Measurements from ENCODE around the gene PBX1. TPM values are rescaled to one million over a fixed set of nuclear protein-coding genes. Genes with fewer than 3 reads are reported as not detected.

The PBX1 gene
- total and polyA plus RNA-seq, 10 of the 15 experiments (the other 5 are each of a cell fraction or from before 2014, with no cell fraction given): 0.05 to 0.28 (median 0.11) TPM; not detected in 5

DNA sequence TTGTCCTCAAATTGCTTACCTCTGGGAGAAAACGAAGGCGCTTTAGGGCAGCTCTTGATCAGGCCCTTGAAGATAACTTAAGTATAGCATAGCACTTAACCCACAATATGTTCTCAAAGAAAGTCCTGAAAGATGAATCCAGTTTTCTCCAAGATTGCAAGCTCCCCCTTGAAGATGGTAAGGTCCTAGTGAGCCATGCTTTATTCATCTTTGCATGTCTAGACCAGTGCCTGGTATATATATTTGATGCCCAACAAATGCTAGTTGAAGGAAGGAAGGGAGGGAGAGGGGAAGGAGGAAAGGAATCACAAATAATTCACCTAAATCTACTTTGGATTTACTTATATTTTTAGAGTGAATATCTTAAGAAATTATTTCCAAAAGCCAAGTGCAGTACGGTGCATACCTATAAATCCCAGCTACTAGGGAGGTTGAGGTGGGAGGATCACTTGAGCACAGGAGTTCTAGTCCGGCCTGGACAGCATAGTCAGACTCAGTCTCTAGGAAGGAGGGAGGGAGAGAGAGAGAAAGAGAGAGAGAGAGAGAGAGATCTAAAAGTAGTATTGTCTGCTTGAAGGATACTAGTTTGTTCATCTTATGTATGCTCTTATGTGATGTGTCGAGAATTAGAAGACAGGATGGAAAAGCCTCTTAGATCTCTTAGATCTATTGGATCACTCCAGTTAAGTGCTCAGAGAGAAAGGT, 25.0 kb downstream of the PBX1 start:
- BruUV-seq (replicated peaks): no TSS peak
- Histone ChIP-seq H3K4me2 (ENCODE audit: control insufficient read depth, insufficient read depth) (no peak overlapping the region), H2AFZ (ENCODE audit: control insufficient read depth, low read depth, low read length) (no peak overlapping the region), H4K20me1 (ENCODE audit: control insufficient read depth, insufficient read depth) (no peaks in the 10 kb centered on the region), H3K9me3 (replicated peaks; ENCODE audit: control insufficient read depth, insufficient read depth, low read length) (no peaks in the 10 kb centered on the region), H3K27ac (ENCODE audit: control insufficient read depth, insufficient read depth) (no peak overlapping the region), H3K79me2 (ENCODE audit: control insufficient read depth, insufficient read depth, low read length) (no peaks in the 10 kb centered on the region), H3K9ac (ENCODE audit: control insufficient read depth, insufficient read depth, low read length) (no peak overlapping the region), H3K4me3 (no peak overlapping the region), H3K27me3 (replicated peaks in 1 of 2; ENCODE audit: control insufficient read depth in 2 of 2, insufficient read depth in 2 of 2, low read length in 1 of 2) (no peaks in the 10 kb centered on the region), H3K4me1 (ENCODE audit: control insufficient read depth, insufficient read depth, low read length) (no peaks in the 10 kb centered on the region), H3K36me3 (ENCODE audit: control insufficient read depth in 2 of 2, insufficient read depth in 2 of 2, low read length in 1 of 2) (no peaks in the 10 kb centered on the region)
- in situ Hi-C loops (cut with MboI) (no loop called here), intact Hi-C loops (cut with micrococcal nuclease; ENCODE audit: unreplicated experiment) (no loop called here)
- 29% methylated on average over 5 of the region's 5 CpGs for WGBS (ENCODE audit: insufficient coverage, insufficient replicate concordance, low lambda C conversion rate, missing lambda C conversion rate)
- POLR2A ChIA-PET: no interaction called here
- SMC1A ChIA-PET (ENCODE audit: uncharacterized antibody, unreplicated experiment): interaction anchor here (0.6 to 0.7 kb wide), 2 partner anchors 176 to 1223 kb away, joined by 3 read pairs; no protein-coding TSS in a partner anchor
- DNase-seq (ENCODE audit: low read depth, low spot score): no peak
- CTCF ChIA-PET: no interaction called here
- FAIRE-seq: no peak
- RAD21 ChIA-PET (ENCODE audit: unreplicated experiment): no interaction called here
- no peak for ATAC-seq
- TF ChIP-seq WRNIP1 (IDR thresholded peaks at IDR 0.05; ENCODE audit: borderline replicate concordance, low read depth, low read length): no peak
- TF ChIP-seq ZNF384 (IDR thresholded peaks at IDR 0.05; ENCODE audit: borderline replicate concordance, low read depth, low read length): no peak
- TF ChIP-seq CBX3 (IDR thresholded peaks at IDR 0.05; ENCODE audit: borderline replicate concordance, low read depth): no peak
- no peak for TF ChIP-seq CBX5 (IDR thresholded peaks at IDR 0.05; ENCODE audit: low read depth)
- TF ChIP-seq, protein P1, sequence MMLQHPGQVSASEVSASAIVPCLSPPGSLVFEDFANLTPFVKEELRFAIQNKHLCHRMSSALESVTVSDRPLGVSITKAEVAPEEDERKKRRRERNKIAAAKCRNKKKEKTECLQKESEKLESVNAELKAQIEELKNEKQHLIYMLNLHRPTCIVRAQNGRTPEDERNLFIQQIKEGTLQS (IDR thresholded peaks at IDR 0.05; ENCODE audit: borderline replicate concordance, extremely low read depth, low read depth, low read length): no peak
- no peak for TF ChIP-seq MXI1 (IDR thresholded peaks at IDR 0.05; ENCODE audit: low read depth, low read length)
- no peak for TF ChIP-seq YBX1 (IDR thresholded peaks at IDR 0.05)
- TF ChIP-seq SMC3 (IDR thresholded peaks at IDR 0.05; ENCODE audit: borderline replicate concordance, low read length): no peak
- TF ChIP-seq ZNF274 (IDR thresholded peaks at IDR 0.05; ENCODE audit: insufficient read depth, insufficient read length): no peak
- TF ChIP-seq, protein P2, sequence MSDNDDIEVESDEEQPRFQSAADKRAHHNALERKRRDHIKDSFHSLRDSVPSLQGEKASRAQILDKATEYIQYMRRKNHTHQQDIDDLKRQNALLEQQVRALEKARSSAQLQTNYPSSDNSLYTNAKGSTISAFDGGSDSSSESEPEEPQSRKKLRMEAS (IDR thresholded peaks at IDR 0.05; ENCODE audit: low read depth, low read length): no peak
- TF ChIP-seq BMI1 (IDR thresholded peaks at IDR 0.05; ENCODE audit: borderline replicate concordance): no peak
- TF ChIP-seq, protein P3, sequence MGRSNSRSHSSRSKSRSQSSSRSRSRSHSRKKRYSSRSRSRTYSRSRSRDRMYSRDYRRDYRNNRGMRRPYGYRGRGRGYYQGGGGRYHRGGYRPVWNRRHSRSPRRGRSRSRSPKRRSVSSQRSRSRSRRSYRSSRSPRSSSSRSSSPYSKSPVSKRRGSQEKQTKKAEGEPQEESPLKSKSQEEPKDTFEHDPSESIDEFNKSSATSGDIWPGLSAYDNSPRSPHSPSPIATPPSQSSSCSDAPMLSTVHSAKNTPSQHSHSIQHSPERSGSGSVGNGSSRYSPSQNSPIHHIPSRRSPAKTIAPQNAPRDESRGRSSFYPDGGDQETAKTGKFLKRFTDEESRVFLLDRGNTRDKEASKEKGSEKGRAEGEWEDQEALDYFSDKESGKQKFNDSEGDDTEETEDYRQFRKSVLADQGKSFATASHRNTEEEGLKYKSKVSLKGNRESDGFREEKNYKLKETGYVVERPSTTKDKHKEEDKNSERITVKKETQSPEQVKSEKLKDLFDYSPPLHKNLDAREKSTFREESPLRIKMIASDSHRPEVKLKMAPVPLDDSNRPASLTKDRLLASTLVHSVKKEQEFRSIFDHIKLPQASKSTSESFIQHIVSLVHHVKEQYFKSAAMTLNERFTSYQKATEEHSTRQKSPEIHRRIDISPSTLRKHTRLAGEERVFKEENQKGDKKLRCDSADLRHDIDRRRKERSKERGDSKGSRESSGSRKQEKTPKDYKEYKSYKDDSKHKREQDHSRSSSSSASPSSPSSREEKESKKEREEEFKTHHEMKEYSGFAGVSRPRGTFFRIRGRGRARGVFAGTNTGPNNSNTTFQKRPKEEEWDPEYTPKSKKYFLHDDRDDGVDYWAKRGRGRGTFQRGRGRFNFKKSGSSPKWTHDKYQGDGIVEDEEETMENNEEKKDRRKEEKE (IDR thresholded peaks at IDR 0.05): no peak
- TF ChIP-seq MYC (IDR thresholded peaks at IDR 0.05; ENCODE audit: insufficient read depth, insufficient read length, insufficient replicate concordance, low read length, severe bottlenecking): no peak
- no peak for TF ChIP-seq SP1 (IDR thresholded peaks at IDR 0.05; ENCODE audit: low read depth, low read length)
- TF ChIP-seq, protein P4, sequence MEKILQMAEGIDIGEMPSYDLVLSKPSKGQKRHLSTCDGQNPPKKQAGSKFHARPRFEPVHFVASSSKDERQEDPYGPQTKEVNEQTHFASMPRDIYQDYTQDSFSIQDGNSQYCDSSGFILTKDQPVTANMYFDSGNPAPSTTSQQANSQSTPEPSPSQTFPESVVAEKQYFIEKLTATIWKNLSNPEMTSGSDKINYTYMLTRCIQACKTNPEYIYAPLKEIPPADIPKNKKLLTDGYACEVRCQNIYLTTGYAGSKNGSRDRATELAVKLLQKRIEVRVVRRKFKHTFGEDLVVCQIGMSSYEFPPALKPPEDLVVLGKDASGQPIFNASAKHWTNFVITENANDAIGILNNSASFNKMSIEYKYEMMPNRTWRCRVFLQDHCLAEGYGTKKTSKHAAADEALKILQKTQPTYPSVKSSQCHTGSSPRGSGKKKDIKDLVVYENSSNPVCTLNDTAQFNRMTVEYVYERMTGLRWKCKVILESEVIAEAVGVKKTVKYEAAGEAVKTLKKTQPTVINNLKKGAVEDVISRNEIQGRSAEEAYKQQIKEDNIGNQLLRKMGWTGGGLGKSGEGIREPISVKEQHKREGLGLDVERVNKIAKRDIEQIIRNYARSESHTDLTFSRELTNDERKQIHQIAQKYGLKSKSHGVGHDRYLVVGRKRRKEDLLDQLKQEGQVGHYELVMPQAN (conservative IDR thresholded peaks at IDR 0.05): no peak
- no peak for TF ChIP-seq ZBED1 (IDR thresholded peaks at IDR 0.05; ENCODE audit: borderline replicate concordance)
- no peak for TF ChIP-seq ZNF24 (IDR thresholded peaks at IDR 0.05)
- no peak for TF ChIP-seq NFXL1 (IDR thresholded peaks at IDR 0.05; ENCODE audit: borderline replicate concordance)
- TF ChIP-seq STAT3 (IDR thresholded peaks at IDR 0.05; ENCODE audit: low read depth, low read length): no peak
